Prostate gland (tissue), 2 donors: ENCODE measurements around the gene APBB1.

Experiments
- POLR2A ChIP-seq: fragments of 450-650 bp; IDR thresholded peaks from one replicate; pipeline ENCODE4 v1.6.1; 2016; ENCODE audit warnings: antibody characterized with exemption, mild to moderate bottlenecking
- POLR2AphosphoS5 ChIP-seq: sonication (generic); formaldehyde crosslinking; IDR thresholded peaks from one replicate; pipeline ENCODE4 v1.6.1; 2017; ENCODE audit warnings: antibody characterized with exemption
- TF ChIP-seq, protein P1 (sequence below), 4 experiments: fragments of 200-600 bp in 2 of 4; fragments of 450-650 bp in 2 of 4; sonication (generic) in 2 of 4; IDR thresholded peaks; 1 replicate in 3 of 4; 2 replicates in 1 of 4; pipeline ENCODE4 v1.5.1; 2016 to 2019; ENCODE audit warnings: antibody characterized with exemption in 4 of 4, mild to moderate bottlenecking in 2 of 4, moderate library complexity in 2 of 4

DNA sequence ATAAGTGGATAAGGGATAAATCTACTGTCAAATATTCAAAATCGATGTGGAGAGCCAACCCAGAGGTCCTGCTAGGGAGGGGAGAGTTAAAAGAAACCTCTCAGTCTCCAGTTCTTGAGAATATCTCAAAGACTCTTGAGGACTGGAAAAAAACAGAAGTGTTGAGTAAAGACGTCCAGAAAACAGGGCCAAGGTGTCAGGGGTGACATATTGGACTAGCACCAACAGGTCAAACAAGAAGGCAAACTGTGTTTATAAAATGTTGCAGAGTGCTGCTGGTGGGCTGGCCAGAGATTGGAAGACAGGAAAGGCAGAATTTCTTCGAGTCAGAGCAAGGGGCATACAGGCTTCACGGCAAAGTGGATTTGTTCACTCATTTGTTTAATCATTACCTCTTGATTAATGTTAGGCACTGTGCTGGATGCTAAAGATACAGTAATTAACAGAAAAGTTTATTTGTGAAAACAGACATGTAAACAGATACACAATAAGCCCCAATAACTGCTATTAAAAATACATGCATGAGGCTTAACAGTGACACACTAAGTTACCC is 62.3 kb downstream of the APBB1 start:
- TF ChIP-seq, protein P1, sequence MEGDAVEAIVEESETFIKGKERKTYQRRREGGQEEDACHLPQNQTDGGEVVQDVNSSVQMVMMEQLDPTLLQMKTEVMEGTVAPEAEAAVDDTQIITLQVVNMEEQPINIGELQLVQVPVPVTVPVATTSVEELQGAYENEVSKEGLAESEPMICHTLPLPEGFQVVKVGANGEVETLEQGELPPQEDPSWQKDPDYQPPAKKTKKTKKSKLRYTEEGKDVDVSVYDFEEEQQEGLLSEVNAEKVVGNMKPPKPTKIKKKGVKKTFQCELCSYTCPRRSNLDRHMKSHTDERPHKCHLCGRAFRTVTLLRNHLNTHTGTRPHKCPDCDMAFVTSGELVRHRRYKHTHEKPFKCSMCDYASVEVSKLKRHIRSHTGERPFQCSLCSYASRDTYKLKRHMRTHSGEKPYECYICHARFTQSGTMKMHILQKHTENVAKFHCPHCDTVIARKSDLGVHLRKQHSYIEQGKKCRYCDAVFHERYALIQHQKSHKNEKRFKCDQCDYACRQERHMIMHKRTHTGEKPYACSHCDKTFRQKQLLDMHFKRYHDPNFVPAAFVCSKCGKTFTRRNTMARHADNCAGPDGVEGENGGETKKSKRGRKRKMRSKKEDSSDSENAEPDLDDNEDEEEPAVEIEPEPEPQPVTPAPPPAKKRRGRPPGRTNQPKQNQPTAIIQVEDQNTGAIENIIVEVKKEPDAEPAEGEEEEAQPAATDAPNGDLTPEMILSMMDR (IDR thresholded peaks at IDR 0.05): no peak
- TF ChIP-seq POLR2AphosphoS5: no peak
- no peak for TF ChIP-seq POLR2A
